ENCODE data around the gene SIL1.
"Not testable (repeated sequence)": the region's sequence is repeated elsewhere in the genome, so short reads cannot be mapped to it uniquely, and the experiment has no call there.

SIL1 gene

DNA sequence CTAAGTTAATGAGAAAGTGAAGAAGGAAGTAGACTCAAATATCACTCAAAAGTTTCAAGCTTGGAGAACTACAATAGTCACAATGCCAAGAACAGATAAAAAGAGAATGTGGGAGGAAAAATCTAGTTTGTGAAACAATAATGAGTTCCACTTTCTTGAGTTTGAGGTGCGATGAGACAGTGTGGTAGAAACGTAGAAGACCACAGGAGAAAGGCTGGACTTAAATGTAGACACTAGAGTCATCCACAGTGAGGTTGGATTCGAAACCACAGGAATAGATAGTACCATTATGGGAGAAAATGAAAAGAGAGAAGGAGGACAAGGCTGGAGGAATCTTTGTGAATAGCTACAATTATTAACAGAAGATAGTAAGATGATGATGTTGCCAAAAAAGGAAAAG, 182.0 kb downstream of the SIL1 start:
- no peak for DNase-seq

- no peak for DNase-seq
These were observed 183.4 kb downstream of the SIL1 start for GRCh38 chr5:139014726-139015125.

DNA sequence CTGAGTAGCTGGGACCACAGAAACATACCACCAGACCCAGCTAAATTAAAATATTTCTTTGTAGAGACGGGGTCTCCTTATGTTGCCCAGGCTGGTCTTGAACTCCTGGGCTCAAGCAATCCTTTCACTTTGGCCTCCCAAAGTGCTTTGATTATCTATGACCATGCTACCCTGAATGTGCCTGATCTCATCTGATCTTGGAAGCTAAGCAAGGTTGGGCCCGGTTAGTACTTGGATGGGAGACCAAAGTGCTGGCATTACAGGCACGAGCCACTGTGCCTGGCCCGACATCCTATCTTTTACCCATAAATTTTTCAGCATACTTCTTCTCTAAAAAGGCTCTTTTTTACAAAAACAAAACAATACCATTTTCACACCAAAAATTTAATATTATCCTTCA, 186.0 kb downstream of the SIL1 start:
- no peak for DNase-seq

- DNase-seq, result not testable (repeated sequence)
These were observed 187.0 kb downstream of the SIL1 start for GRCh38 chr5:139011156-139011555.

DNA sequence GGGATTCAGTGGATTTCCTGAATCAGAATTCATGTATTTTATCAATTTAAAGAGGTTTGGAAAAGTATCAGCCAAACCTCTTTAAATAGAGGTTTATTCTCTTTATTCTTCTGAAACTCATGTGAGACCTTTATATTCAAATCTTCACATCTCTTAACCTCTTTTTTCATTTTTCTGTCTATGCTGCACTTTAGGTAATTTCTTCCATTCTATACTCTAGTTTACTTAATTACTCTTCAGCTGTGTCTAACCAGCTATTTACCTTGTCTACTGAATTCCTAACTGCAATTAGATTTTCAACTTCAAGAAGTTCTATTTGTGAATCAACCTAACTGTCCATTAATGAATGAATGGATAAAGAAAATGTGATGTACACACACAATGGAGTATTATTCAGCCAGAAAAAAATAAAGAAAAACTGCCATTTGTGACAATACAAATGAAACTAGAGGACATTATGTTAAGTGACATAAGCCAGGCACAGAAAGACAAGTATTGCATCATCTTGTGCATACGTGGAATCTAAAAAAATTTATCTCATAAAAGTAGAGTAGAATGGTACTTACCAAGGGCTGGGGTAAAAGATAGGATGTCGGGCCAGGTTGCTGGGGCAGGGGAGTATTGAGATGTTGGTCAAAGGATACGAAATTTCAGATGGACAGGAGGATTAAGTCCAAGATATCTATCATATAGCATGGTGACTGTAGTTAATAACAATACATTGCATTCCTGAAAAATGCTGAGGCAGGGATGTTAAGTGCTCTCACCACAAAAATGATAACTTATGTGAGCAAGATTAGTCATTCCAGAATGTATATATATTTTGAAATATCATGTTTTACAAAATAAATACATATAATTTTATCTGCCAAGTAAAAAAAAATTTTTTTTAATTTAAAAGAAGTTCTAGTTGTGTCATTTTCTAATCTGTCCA, 193.5 kb downstream of the SIL1 start:
- no peak for DNase-seq

GRCh38 chr5:138999674-139000073, 198.5 kb downstream of the SIL1 start:
- no peak for DNase-seq

DNA sequence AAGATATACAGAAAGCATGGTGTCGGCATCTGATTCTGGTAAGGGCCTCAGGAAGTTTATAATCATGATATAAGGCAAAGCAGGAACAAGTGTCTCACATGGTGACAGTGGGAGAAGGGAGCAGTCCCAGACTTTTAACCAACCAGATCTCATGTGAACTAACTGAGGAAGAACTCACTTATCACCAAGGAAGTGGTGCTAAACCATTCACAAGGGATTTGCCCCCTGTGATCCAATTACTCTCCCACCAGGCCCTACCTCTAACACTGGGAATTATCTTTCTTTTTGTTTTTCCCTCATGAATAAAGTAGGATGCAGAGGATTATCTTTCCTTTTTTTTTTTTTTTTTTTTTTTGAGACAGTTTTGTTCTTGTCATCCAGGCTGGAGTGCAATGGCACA, 199.6 kb downstream of the SIL1 start:
- no peak for DNase-seq

- no peak for DNase-seq
These were observed 202.0 kb downstream of the SIL1 start for GRCh38 chr5:138996120-138996519.

DNA sequence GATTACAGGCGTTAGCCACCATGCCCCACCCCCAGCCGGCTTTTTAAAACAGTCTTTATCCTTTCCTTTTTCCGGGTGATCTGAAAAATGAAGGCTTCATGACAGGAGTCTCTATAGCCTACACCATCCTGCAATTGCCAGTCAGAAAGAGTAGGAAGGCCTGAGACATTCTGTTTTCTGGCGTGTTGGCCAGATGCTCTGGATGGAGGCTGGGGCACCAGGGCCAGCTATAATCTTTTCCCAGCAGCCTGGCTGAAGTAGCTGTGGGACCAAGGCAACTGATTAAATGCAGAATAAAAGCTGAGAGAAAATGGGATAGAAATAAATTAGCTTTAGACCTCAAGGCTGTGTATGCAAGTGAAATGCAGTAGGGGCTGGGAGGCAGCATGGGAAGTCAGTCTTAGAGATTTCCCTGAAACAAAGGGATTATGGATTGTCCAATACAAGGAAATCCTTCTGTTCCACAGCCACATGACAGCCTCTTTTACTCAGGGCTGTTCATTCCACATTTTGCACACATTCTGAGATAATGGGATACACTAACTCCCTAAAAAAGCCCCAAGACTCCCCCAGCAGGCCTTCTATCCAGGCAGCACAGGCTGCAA, 207.1 kb downstream of the SIL1 start:
- DNase-seq, result no peak

DNA sequence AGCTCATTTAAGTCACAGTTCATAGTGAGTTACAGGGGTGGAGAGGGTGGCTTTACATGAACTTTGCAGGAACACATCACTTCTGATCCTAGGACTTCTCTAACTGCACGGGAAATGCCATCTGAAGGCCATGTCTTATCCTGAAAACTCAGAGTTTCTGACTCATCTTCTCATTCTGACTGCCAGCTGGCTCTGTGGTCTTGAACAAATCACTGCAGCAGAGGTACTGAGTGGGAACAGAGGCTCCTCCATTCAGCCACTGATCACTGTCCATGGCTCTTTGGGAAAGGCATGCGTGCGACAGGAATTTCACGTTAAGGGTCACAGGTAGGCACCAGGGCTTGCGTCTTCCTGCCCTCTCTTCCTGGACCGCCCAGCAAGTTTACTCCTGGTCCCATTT, 208.4 kb downstream of the SIL1 start:
- no peak for DNase-seq

GRCh38 chr5:138986186-138986800, 211.9 kb downstream of the SIL1 start:
- DNase-seq, result no peak

DNA sequence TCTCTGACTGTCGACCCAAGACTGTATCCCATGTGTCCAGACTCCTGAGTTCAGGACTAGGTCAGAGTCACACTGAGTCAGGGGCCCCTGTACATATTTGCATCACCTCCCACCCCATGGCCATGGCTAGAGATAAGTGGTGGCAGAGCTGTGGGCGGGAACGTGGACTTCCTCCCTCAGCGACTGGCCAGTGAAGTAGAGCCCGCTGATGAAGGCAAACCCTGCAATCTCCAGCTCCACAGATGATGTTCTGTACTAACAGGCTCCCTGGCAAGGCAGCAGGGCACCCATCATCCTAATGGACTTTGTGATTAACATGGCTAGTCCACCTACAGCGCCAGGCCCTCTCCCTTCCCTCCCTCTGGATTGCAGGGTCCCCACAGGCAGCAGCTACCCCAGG, 212.5 kb downstream of the SIL1 start:
- no peak for DNase-seq

GRCh38 chr5:138985256-138985655, 212.9 kb downstream of the SIL1 start:
- no peak for DNase-seq

GRCh38 chr5:138983984-138984383, 214.2 kb downstream of the SIL1 start:
- DNase-seq, result no peak

DNA sequence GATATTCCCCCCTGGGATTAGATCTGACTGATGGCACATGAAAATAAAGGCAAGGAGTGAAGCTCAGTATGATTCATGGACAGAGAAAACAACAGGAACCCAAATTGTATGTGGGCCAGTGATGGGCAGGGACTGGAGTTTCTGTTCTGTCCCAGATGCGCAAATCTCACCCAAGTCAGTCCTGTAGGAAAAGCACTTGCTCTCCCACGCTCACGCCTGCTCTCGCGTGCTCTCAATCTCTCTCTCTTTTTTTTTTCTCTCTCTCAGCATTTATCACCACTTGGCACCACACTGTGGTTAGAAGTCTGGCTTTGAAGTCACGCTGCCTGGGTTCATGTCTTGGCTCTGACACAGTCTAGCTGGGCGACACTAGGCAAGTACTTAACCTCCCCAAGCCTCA, 216.6 kb downstream of the SIL1 start:
- peak; percentile 28 for DNase-seq

- no peak for DNase-seq
These were observed 217.0 kb downstream of the SIL1 start for GRCh38 chr5:138981131-138981530.

DNA sequence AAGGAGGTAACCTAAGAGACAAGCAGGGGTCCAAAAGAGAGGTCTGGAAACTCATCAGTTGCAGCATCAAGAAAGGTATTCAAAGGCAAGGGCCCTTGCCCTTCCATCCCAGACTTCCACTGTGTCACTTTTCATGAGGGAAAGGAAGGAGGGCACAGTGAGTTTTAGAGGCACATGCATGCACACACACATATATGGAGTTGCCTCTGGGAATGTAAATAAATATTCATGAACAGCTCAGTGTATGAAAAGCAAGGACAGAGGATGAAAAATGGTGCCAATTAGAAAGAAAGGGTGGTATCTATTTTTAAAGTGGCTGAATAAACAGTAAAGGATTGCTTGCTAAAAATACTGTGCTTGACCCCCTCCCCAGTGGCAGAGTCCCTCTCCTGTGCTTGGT, 217.7 kb downstream of the SIL1 start:
- no peak for DNase-seq

- peak; percentile 31 for DNase-seq
These were observed 218.4 kb downstream of the SIL1 start for GRCh38 chr5:138979684-138980280.

GRCh38 chr5:138978581-138978980, 219.6 kb downstream of the SIL1 start:
- no peak for DNase-seq

- DNase-seq, result no peak
These were observed 220.1 kb downstream of the SIL1 start for GRCh38 chr5:138978080-138978479.

- no peak for DNase-seq
These were observed 222.9 kb downstream of the SIL1 start for GRCh38 chr5:138975098-138975847.

- no peak for DNase-seq
These were observed 223.7 kb downstream of the SIL1 start for GRCh38 chr5:138974227-138975063.

Data from CD4-positive, alpha-beta T cell treated with Interleukin-21 for 1 hour (primary cell).